ENCODE measurements around the gene FAR2.
A peak's percentile ranks its signal among the peaks of the same experiment; 100 is the strongest.

FAR2 gene

DNA sequence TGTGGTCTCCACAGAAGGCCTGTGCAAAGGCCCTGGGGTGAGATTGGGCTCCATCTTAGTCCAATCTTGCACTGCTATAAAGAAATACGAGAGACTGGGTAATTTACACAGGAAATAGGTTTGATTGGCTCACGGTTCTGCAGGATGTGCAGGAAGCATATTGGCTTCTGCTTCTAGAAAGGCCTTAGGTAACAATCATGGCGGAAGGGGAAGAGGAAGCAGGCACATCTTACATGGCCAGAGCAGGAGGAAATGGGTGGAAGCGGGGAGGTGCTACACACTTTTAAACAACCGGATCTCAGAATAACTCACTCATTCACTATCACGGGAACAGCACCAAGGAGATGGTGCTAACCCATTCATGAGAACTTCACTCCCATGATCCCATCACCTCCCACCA is 55.4 kb downstream of the FAR2 start:
- no peak for DNase-seq (ENCODE audit: low read depth in 2 of 2)

DNA sequence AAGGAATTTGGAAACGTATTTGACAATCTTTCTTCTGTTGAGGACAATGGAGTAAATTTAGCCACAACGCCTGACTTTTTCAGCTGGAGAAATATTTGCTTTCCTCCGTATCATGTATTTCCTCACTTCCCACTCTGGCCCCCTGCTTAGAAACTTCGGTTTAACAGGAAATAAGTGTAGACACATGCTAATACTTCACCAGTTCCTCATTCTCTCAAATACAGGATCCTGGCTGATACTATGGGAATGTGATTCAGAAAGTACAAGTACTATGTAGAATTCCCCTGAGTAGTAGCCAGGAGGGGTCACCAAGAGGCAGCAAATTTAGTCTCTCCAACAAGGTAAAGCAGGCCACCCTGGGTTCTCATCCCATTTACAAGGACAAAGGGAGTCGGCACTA is 58.0 kb downstream of the FAR2 start:
- DNase-seq (ENCODE audit: low read depth in 2 of 2), result no peak

DNA sequence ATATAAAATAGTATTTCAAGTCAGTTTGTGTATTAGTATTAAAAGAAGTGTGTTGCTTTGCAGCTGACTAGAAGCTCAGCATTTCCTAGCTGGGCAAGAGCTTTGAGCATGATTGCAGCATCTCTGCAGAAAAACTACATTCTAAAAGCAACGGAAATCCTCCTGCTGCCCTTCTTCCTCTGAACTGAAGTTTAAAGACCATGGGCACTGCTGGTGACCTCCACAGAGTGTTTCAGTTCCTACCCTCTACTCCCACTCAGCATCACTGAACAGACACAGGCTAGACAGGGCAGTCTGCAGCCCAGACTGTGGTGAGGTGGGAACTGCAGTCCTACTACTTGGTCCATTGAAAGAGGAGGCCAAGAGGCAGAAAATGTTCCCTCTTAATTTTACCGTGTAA is 59.0 kb downstream of the FAR2 start:
- no peak for DNase-seq (ENCODE audit: low read depth in 2 of 2)

DNA sequence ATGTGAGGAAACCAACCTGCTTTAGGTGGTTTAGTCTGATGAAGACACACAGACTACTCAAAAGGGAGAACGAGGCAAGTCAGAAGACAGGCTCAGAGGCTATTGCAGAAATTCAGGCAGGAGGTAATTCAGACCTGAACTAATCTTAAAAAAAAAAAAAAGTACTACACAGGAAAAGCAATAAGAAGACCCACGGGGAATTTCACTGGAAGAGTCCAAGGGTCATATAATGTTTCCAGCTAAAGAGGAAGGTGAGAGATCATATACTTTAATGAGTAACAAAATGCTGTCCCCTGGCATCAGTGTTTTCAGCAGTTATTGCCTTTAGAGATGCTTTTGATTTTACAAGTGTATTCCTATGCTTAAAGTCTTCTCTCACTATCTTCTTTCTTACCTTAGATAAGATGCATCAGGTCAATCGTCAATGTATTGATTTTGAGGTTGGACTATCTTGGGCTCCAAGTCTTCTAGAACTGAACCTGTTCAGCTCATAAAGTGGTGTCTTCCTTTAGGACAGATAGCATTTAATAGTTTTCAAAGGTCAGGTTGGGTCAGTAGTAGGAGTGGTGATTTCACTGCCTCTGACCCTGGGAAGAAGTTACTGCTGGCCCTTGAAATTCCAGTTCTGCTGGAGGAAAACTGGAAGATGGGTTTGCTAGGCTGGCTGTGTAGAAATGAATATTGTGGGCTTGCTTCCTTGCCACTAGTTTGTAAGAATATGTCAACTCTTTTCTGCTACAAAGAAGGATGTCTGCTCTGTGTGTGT is 60.0 kb downstream of the FAR2 start:
- DNase-seq (ENCODE audit: low read depth in 2 of 2), result no peak

DNA sequence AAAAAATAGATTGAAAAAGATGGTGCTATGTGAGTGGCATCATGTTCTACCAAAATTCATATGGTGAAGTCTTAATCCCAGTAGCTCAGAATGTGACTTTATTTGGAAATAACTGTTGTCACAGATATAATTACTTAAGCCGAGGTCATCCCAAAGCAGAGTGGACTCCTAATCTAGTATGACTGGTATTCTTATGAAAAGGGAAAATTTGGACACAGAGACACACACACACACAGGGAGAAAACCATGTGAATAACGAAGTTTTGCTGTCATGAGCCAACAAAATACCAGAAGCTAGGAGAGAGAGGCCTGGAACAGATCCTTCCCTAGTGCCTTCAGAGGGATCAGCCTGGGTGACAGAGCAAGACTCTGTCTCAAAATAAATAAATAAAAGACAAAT is 62.6 kb downstream of the FAR2 start:
- no peak for DNase-seq (ENCODE audit: low read depth in 2 of 2)

DNA sequence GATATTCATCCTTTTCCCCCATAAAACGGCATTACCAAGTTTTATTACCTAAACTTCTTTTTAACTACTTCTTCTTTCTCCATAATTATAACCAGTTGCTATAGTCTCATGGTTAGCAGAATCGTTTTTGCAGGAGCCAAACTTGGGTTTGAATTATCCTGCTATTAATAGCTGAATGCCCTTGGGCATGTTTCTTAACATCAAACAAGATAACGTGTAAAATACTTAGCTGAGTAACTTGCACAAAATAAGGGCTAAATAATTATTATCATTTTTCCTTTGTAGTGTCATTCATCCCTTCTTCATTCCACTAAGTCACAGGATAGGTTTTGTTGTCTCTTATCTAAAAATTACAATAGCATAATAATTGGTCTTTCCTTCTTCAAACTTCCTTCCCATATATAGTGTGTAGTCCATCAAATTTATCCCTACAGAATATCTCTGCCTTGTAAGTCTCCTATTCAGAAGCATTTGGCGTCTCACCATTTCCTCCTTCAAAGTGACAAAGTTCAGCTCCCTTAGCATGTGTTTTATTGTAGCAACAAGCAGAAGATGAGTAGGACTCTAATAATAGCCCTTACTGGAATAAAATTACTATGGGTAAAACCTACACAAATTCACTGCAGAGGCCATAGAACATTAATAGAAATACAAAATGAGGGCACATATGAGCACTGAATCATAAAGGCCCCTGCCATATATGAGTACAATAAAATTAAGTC is 63.8 kb downstream of the FAR2 start:
- DNase-seq (ENCODE audit: low read depth in 2 of 2), result no peak

DNA sequence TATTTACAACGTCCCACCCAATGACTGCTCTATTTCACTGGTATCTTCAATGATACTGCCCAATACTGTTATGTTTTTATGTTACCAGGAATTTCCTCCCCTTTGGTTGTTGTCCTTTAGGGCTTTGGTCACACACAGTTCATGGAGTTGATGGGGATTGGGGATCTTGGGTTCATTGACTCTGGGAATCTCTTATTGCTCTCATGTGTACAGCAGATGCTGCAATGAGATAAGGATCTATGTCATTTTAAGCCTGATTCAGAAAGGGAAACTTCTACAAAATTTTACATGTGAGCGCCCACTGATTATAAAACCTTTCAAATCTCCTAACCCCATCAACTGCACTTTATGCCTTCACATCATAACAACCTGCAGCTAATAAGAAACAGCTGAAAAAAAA is 67.2 kb downstream of the FAR2 start:
- no peak for DNase-seq (ENCODE audit: low read depth in 2 of 2)

DNA sequence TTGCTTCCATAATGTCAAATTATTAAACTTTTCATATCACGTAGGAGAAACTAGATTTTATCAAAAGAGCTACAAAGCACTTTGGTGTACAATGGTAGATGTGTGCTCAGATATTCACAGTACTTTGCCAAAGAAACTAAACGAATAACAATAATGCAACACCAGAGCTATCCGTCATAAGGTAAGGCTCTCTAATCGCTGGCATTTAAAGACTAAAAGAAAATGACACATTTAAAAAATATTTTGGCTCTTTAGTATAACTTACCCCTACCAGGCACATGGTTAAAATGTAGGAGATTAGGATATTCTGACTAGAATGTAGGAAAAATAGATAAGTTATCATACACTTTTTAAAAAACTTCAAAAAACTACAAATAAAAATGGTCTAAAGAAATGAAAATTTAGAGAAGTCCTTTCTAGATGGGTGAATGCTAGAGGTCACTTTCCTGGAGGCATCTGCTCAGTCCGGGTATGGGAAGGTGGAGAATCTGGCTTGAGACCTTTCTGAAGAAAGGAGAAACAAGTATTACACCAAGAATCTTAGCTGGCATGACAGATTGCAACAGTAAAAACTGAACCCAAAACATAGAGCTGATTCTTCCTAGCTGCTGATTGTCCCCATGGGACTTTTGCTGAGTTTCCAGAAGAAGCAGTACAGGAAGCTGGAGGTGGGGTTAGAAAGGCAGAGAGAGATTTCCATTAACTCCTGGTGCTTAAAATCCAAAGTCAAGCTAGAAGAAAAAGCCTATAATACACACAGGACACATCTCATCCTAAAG is 67.9 kb downstream of the FAR2 start:
- DNase-seq (ENCODE audit: low read depth in 2 of 2), result peak in 1 of 2 experiments; percentile 37

DNA sequence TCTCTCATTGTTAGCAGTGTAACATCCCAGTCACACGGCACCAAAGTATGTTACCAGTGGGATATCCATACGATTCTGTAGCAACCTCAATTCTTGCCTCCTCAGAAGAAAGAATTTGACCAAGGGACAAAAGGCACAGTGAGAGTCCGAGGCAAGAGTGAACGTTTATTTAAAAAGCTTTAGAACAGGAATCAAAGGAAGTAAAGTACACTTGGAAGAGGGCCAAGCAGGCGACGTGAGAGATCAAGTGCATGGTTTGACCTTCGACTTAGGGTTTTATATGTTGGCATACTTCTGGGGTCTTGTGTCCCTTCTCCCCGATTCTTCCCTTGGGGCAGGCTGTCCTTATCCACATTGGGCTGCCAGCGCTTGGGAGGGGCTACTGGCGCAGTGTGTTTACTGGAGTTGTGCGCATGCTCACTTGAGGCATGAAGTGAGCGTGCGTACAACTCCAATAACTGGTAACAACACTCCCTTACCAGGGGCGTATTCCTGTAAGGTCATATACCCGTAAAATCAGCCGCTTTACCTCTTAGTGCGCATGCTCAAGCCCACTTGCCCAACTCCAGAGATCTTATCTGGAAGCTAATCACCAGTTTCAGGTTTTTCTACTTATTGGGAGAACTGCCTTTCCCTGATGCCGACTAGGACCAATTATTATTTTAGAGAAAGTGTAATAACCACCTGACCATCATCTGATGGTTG is 71.7 kb downstream of the FAR2 start:
- no peak for DNase-seq (ENCODE audit: low read depth in 2 of 2)

DNA sequence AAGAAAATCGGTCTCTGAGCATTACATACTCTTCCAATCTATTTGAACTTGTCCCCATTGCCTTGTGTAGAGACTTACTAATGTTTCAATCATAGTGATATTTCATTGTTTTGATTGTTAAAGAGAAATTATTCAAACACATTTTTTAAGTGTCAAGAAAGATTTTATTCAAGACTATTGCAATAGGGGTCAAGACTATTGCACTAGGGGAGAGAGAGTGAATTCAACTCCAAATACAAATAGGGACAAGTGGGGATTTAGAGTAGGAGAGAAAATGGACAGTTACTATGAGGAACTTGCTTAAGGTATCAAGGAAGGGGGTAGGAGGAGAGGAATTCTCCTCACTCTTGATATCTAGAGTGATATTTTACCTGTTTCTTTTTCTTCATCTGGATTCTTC is 73.1 kb downstream of the FAR2 start:
- DNase-seq (ENCODE audit: low read depth in 2 of 2), result no peak

DNA sequence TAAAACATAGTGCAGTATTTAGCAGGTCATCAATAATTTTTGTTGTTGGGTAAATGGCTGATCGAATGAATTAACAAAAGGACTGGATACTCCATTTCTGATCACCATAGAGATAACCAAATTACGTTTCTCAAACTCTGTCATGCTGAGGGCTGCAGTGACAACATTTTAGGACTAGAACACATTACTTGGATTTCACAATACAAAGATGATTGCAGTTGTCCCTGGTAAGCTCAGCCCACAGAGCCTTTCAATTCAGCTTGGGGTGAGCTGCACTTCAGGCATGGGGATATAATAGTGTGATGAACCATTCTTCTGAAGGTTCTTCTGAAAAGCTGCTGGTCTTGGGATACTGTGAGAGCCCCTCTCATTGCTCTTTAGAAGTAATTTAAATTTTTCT is 74.3 kb downstream of the FAR2 start:
- DNase-seq (ENCODE audit: low read depth in 2 of 2), result no peak

DNA sequence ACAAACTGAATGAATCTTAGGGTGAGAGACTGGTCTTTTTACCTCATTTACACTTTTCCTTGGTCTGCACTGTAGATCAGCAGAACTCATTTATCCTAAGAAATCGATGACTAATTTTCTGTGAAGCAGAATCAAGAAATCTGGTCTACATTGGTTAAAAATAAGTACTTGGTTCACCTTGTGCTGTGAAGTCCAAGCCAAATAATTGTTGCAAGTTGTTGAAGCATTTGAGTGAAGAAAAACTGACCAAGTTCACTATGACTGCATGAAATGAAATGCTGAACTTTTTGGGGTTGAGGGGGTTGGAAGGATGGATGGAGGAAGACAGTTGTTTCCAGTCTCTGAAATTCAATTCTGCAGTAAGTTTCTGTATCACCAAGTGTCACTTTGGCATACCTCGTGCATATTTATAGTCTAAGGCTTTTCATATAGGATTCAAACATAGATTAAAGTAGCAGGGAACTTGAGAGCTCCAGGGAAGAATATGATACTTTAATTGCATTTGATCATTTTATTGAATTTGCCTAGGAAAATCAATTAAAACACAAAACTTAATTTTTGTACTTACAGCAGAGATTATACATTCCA is 75.0 kb downstream of the FAR2 start:
- no peak for DNase-seq (ENCODE audit: low read depth in 2 of 2)

DNA sequence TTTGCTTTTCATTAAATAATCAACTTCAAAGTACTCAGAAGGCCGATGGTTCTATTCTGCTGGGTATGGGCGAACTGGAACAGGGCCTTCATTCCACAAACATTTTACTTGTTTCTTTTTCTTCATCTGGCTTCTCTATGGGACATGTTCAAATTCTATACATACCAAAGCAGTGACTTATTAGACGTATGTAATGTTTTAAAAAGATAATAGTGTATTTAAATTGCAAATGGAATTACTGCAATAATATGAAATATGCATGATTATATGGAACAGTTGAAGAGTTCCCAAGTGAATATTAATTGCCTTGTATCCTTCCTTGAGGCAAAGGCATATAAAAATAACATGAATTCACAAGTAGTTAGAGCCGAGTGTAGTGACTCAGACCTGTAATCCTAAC is 75.5 kb downstream of the FAR2 start:
- peak in 1 of 2 experiments; percentile 42 for DNase-seq (ENCODE audit: low read depth in 2 of 2)

DNA sequence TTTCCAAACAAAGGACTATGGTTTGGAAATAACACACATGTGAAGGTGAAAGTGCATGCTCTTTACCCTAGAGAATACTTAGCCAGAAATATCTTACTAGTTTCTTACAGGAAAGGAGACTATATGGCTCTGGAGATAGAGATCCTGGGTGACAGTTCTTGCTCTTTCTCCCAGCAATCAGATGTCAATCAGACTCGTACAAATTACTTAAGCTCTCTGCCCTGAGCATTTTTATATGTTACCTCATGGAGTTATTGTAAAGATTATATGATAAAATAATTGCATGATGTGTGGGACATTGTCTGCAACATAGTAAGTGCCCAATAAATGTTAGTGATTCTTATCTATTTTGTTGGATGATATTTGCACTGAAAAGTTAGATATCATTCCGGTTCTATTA is 76.8 kb downstream of the FAR2 start:
- DNase-seq (ENCODE audit: low read depth in 2 of 2), result no peak

DNA sequence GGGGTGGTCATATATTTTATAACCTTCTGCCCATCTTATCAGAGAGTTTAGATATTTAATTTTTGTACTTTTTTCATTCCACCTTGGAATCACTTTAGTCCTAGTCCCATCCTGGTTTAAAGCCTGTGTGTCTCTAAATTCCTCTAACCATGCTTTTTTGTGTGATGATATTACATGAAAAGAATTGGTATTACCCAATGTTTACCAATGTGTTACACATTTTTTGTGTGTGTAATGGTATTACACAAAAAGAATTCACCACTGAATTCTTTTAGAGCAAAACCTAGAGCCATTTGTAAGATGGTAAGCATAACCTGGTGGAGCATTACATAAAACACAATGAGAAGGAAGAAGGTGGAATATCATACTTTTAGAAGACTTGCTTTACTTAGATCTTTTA is 77.5 kb downstream of the FAR2 start:
- no peak for DNase-seq (ENCODE audit: low read depth in 2 of 2)

DNA sequence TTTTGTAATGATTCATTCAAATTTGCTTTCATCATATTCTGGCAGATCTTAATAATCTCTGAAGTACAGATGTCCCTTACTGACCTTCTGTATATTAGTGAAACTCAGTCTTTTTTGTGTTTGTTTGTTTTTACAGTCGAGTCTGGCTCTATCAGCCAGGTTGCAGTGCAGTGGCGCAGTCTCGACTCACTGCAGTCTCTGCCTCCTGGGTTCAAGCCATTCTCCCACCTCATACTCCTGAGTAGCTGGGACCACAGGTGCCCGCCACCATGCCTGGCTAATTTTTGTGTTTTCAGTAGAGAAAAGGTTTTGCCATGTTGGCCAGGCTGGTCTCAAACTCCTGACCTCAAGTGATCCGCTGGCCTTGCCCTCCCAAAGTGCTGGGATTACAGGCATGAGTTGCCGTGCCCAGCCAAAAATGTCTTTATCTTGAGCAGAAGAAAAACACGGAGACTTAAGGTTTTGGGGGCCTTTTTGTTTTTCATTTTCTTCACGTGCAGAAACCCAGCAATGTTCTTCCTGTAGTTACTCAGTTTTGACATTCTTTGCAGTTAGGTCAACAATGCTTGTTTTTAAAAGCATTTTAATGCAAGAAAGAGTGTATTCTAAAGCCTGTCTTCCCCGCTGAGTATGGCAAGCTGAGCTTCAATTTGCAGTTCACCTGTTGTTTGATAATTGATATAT is 79.5 kb downstream of the FAR2 start:
- DNase-seq (ENCODE audit: low read depth in 2 of 2), result no peak

DNA sequence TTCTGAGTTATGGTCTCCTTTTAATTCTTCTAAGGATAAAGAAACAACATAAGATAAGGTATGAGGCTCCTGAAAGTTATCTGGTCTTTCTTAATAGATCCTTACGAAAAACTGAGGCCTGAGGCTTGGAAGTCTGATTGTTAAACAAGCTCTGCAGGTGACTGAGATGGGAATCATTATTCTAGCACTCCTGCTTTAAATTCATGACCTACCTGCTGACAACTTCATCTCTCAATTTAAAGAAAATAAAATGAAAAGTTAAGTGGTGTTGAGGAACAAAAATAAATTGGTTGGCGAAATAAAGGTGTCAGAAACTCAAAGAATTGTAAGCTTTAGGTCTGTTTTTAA is 80.1 kb downstream of the FAR2 start:
- DNase-seq (ENCODE audit: low read depth in 2 of 2), result no peak

DNA sequence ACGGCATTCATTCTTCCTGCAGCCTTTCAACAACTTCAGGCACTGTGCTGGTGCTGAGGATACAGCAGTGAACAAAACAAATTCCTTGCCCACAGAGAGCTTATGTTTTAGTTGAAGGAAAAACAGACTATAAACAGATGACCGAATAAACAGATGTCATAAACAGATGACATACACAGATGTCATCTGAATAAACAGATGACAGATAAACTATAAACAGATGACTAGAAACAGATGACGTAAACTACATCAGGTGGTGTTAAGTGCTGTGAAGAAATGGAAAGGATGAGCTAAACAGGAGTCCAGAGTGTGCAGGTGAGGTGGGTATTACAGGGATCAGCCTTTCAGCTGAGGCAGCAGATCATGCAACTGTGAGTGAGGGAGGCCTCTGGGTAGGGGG is 80.9 kb downstream of the FAR2 start:
- no peak for DNase-seq (ENCODE audit: low read depth in 2 of 2)

DNA sequence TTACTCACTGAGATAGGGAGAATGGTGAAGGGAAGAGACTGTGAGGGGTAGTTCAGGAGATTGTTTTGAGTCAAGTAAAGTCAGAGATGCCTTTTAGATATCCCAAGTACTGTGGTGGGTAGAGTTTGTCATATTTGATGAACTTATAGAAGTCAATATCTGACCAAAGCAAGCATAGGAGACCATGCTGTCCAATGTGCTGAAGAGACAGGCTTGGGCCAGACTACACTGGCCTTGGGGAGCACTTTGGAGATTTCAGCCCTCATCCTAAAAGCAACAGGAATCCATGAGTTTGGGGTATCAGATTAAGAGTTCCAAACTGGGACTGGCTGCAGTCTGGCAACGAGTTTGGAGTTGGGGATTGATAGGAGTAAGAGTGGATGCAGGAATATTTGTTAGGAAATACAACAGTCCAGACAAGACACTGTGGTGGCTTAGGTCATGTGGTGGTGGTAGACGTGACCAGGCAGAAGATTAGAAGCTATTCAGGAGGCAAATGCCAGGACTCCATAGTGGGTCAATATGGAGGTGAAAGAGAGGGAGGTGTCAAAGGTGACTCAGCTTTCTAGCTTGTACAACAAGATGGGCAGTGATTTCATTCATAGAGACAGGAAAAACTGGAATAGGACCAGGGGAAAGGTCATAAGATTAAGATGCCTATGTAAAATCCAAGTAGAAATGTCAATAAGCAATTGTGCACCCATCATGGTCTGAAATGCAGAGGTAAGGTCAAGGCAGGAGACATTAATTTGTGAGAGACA is 81.9 kb downstream of the FAR2 start:
- DNase-seq (ENCODE audit: low read depth in 2 of 2), result no peak

DNA sequence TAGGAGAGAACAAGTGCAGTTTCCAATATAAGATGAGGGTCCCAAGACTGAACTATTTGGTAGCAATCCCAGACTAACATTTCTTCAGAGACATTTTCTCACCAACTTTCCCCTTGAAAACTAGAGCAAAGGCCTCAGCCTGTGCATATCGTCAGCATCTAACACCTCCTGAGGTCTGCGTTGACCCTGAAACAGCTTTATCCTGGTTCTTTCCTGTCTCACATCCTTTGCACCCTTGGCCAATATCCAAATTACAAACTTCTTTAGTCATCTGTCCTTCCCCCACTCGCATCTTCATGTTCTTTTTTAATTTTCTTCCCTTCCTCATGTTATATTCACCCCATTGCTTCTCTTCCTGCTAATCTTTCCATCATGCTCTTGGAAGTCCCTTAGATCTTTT is 83.0 kb downstream of the FAR2 start:
- no peak for DNase-seq (ENCODE audit: low read depth in 2 of 2)

DNA sequence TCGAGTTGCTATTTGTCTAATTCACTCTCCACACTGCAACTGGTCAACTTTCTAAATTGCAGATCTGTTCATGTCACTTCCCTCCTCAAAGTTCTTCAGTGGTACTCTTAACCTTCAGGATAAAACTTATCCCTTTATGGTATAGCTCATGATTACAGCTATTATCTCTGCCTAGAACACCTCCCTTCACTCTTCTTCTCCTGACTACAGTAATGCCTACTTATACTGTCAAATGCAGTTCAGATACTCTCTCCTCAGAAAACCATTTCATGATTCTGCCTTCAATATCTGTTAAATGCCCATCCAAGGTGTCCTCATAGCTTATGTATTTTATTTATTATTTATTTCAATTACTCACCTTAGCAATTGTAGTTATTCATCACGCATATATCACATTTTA is 85.5 kb downstream of the FAR2 start:
- DNase-seq (ENCODE audit: low read depth in 2 of 2), result no peak
